Measurements from ENCODE around the gene RIBC1. TPM values are rescaled to one million over a fixed set of nuclear protein-coding genes. Genes with fewer than 3 reads are reported as not detected.
"Not testable (repeated sequence)": the region's sequence is repeated elsewhere in the genome, so short reads cannot be mapped to it uniquely, and the experiment has no call there.

RIBC1 gene
- total RNA-seq: 2.3 TPM in 1 of 2 replicates, not detected in the other

DNA sequence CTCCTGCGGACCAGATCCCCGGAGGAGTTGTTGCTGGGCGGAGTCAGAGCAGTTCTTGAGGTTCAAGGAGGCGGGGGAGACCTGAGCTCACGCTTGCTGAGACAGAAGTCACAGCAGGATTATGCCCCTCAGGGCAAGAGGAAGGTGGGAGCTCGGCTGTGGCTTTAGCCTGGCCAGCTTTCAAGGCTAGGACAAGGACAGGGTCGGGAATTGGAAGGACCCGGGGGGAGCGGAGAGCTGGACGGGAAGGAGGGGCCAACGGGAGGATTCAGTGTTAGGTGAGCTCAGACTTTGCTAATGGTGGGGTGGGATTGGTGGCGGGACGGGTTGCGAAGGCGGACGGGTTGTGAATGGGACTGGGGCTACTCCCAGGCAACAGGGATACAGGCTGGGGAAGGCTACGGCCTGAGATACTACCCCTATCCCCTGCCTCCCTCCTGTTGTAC, at the start of gene RIBC1:
TSS of gene RIBC1 (plus strand) at position 13 of the 446 bp plus-strand sequence. CDS start 3,404 bp downstream, outside the sequence.
- no peak for DNase-seq (ENCODE audit: extremely low read depth, low read depth, low spot score)

DNA sequence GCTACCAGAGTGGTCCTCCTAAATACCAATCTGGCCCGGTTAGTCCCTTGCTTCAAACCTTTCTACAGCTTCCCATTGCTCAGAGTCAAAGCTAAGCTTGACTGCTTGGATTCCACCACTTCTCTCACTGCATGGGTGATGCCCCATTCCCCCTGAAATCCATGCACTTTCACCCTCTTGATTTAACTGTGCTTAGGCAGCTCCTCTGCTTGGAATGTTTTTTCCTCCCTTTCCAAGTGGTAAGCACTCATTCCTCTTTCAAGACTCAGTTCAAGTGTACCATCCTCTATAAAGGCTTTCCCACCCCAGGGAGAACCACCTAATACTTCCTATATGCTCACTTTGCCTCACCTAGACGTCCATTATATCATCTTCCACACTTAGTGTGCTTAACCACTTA, 49.4 kb upstream of the RIBC1 start:
- DNase-seq (ENCODE audit: extremely low read depth, low read depth, low spot score): no peak

DNA sequence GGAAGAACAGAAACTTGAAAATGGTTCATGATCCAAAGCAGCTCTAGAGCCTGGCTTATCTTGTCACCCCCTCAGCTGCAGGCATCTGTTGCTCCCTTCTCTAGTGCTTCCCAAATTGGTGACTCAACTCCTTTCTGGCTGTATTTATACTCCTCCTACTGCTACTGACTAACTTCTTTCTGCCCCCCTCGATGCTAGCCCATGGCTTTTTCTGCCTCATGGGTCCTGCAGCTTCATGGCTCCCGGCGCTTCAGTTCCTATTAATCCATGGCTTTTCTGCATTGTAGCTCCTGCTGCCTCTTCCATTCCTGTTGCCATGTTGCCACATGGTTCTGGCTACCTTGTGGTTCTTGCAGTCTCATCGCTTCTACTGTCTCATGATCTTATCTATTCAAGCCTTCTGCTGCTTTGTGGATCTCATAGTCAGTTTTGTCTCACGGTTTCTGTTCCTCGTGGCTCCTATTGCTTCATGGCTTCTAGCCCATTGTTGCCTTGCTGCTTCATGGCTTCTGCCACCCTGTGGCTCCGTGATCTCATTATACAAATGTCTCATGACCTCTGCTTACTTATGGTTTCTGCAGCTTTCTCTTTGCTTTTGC, 48.4 kb upstream of the RIBC1 start:
- no peak for DNase-seq (ENCODE audit: extremely low read depth, low read depth, low spot score)

DNA sequence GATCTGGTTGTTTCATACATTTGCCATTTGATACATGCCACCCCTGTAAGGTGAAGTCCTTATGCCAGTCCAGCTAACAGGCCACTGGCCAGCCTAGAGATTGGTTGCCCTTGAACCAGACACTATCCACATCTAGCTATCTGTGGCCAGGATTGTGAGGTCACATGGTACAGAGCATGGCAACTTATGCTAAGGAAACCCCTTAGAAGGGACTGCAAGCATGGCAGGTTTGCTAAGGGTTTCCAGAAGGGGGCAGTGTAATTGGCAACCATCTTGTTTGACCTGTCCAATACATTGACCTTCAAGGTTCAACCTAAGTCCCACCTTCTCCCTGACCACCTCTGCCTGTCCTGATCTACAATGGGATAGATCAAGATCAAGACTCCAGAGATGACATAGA, 47.8 kb upstream of the RIBC1 start:
- no peak for DNase-seq (ENCODE audit: extremely low read depth, low read depth, low spot score)

DNA sequence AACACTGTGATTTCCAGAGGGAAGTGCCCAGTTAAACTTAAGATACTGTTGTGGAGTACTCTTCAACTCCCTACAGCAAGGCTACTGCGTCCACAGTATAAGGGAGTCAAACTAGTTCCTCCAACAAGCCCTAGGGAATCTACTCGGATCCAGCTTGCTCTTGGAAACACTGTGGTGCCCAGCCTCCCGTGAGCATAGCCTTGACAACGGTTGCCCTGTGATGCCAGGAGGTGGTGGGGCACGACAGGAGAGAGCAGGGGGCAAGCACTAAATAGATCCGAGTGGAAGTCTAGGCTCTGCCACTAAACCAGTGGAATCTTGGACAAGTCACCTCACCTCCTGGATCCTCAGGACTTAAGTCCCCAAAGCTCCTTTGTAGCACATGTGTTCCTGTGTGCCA, 45.8 kb upstream of the RIBC1 start:
- no peak for DNase-seq (ENCODE audit: extremely low read depth, low read depth, low spot score)

DNA sequence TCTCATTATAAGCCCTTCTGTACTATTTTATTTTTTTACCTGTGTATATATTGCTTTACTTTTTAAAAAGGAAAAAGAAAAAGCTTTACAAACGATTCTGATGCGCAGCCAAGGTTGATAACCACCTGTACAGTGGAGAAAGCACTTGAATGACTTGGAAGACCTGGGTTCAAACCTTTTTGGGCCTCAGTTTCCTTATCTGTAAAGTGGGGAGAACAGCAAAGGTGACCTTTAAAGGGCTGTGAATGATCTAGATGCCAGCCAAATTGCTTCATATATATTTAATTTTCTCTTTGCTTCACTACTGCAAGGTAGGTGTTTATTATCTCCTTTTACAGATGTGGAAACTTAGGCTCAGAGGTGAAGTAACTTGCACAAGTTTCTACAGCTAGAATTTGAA, 45.2 kb upstream of the RIBC1 start:
- no peak for DNase-seq (ENCODE audit: extremely low read depth, low read depth, low spot score)

DNA sequence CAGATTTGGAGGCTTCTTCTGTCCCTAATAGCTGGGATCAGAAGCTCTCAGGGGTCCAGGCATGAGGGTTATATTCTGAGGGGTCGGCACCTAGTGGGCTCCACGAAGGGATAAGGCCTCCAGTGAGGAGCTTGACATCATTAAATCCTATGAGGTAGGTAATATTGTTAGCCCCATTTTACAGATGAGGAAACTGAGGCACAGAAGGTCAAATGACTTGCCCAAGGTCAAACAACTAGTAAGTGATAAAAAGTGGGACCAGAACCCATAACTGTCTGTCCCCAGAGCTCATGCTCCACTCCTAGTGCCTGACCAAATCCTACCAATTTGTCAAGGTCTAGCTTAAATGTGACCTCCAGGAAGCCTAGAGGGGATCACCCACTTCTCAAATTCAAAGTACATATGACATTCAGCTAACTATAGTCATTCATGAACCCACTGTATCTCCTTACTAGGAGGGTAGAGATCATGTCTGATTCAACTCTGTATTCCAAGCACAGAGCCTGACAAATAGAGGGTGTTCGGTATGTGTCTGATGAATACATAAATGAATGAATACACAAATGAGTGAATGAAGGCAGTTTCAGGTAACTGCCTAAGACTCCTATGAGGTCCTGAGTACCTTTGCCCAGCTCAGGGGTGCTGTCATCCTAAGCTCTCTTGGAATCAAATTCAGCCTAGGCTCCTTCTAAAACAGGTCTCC, 43.5 kb upstream of the RIBC1 start:
- no peak for DNase-seq (ENCODE audit: extremely low read depth, low read depth, low spot score)

DNA sequence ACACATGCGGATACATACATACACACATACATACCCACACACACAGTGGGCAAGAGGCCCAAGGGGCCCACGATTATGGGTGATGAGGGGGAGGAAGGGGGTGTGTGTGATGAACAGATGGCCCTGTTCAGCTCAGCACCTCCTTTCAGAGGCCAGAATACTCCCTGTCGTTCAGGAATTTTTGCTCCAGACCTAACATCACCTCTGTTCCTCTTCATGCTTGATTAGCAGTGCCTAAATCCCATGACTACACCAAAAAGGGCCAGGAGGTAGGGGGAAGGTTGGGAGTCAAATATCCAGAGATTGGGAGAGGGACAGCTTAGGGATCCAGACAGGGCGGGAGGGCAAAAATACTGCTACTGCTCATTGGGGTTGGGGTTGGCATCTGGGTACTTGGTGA, 42.9 kb upstream of the RIBC1 start:
- no peak for DNase-seq (ENCODE audit: extremely low read depth, low read depth, low spot score)

DNA sequence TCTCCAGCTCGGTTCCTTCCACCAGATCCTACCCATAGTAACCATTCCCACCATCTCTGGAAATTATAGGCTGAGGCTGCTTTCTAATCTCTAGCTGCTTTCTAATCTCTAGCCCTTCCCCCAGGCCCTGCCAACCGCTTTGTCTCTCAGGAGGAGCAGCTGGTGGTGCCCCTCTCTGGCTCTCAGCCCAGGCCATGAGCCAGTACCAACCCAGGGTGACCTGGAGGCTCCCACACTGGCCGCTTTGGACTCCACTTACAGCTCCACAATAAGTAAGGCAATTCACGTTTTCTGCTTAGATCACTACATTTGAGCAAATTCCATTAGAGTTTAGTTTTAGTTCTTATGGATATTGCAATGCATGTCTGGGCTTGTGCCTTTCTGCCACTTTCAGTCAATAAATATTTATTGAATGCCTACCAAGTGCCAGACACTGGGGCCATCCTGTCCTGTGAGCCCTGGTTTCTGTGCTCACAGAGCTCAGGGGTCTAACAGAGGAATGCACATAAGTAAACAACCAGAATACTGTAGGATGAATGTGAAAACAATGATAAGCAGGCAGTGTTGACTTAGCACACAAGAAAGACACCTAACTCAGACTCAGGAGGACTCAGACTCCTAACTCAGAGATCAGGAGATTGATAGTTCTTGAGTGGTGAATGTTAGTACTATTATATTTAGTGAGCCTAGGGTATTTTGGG, 39.1 kb upstream of the RIBC1 start:
- DNase-seq (ENCODE audit: extremely low read depth, low read depth, low spot score): no peak

DNA sequence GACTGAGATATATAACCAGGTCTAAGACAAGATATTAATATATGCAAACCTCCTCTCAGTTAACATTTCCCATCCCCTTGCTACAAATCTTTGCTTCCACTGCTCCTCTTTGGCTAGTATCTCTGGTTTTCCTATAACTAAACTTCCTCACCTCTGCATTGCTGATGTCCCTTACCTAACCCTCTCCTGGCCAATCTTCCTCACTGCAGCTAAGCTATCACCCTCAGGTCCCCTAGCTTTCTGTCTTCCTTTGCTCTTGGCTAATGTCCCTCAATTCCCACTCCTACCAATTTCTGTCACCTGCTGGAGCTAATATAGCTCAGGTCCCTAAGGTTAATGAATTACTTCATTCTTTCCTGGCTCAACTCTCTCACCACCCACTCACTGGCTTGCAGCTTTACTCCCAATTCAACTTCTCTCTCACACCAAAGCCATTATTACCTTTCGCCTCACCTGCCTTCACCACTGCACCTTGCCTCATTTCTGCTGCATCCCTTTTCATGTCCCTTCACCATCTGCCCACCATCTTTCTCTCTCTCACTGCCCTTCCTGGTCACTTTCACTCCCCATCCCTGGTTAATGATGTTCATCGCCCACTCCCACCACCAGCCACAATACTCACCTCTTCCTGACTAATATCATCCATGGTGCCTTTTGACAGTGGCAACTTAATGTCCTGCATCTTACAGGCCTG, 26.9 kb upstream of the RIBC1 start:
- no peak for DNase-seq (ENCODE audit: extremely low read depth, low read depth, low spot score)

DNA sequence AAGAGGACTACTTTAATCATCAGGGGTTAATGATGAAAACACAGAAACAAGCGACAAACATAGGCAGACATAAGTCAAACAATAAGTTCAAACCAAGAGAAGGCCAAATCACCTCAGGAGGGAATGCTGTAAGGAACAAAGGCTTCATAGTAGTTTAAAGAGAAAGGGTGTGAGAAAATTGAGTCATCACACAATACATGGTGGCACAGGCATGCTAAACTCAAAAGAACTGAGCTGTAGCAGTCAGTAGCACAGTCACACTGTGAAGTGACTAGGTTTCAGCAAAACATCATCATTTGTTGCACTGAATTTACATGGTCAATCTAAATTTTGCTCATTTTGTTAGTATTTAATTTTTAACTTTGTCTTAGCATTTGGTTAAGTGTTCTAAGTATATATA, 24.5 kb upstream of the RIBC1 start:
- DNase-seq (ENCODE audit: extremely low read depth, low read depth, low spot score): no peak

DNA sequence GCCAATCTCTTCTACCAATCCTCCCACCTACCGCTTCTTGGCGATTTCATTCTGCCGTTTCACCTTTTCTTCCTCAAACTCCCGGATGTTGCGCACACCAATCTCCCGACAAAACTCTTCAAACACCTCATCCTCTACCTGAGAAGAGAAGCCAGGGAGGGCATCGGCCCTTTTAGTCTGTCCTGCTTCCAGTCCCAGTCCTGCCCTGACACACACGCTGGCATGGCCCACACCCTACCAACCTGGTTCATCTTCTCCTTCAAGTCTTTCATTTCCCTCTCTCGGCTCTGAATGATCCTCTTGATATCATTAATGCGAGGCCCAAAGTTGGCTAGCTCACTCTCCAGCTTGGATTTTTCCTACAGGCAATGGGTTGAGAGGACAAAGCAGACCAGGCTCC, 19.1 kb upstream of the RIBC1 start:
- no peak for DNase-seq (ENCODE audit: extremely low read depth, low read depth, low spot score)

DNA sequence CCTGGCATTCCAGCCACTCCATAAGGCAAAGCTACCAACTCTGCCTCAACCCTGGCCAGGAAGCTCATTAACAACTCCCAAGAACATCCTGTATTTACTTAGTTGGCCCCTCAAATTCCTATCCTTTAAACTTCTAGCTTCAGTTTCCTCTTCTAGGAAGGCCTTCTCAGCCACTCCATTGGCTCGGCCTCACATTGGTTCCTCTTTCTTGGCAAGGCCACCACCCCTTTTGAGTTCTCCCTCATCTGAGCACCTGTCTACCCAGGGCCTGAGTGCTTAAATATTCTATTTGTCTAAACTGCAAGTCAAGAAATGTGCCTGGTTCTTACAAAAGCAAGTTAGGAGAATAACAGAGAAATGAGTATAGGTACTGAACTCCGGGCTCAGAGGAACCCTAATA, 10.2 kb upstream of the RIBC1 start:
- no peak for DNase-seq (ENCODE audit: extremely low read depth, low read depth, low spot score)

DNA sequence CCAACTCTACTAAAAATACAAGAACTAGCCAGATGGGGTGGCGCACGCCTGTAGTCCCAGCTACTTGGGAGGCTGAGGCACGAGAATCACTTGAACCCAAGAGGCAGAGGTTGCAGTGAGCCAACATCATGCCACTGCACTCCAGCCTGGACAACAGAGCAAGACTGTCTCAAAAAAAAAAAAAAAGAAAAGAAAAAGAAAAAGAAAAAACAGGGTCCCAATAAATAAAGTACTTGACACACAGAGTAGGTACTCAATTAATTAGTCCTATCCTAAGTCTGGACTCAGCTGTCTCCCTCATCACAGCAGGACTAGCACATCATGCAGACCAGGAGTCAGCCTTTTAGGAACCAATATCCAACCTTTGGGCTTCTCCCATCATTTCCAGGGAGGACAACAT, 2.3 kb upstream of the RIBC1 start:
- DNase-seq (ENCODE audit: extremely low read depth, low read depth, low spot score): not testable (repeated sequence)

DNA sequence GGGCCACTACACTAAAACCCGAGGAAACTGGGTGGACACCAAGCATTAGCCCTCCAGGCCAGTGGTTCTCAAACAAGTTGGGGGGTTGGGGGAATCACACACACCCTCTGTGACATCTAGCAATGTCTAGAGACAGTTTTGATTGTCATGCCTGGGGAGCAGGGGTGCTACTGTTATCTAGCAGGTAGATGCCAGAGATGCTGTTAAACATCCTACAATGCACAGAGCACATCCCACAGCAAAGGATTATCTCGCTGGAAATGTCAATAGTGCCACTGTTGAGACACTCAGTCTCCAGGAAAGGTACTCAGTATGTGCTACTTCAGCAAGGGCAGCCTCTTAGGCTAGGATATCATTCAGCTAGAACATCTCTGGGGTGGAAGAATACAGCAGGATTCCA, 1.5 kb upstream of the RIBC1 start:
- no peak for DNase-seq (ENCODE audit: extremely low read depth, low read depth, low spot score)

DNA sequence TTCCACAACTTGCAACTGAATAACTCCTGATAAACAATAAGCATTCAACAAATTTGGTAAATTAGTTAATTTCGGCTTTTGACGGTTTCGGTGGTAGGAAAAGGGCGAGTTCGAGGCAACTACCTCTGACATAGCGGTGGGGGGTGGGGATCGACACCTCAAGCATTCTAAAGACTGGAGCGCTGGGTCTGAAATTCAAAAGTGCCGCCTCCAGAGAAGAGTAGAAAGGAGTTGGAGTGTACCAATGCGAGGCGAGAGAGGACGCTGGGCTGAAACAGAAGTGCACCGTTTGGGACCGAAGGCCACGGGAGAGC, 944 bp upstream of the RIBC1 start:
- no peak for DNase-seq (ENCODE audit: extremely low read depth, low read depth, low spot score)

DNA sequence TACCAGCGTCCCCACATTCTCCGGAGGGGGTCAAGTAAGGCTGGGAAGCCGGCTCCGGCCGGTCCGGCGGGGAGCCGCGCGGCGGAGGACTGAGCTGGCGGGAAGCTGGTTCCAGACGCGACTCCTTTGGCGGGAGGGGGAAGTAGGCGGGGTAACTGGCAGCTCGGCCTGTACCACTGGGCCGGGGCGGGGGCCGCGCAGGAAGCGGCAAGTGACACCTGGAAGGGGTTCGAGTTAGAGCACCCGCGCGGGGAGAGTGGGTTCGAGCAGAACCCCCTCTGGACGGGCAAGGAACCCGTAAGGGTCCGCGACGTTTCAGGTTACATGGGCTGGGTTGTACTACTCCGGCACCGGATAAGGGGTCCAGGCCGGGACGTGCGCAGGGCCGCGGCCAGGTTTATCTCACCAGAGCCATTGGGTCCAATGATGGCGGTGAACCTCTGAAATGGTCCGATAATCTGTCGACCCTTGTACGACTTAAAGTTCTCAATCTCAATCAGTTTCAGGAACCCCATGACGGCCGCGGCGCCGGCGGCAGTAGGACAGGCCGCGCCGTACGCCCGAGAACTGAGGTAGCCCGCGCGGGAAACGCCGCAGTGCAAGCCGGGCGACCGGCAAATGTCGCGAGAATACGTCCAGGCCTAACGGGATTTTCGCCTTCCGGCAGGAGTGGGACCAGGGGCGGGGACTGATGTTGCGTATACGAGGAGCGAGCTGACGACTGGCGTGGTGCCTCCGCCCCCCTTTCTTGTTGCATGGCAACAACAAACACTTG, 400 bp upstream of the RIBC1 start, which contains the start of gene SMC1A:
TSS of gene SMC1A (minus strand) at position 569 of the 775 bp plus-strand sequence. CDS start at position 515, 54 bp downstream.
- peak; percentile 90 for DNase-seq (ENCODE audit: extremely low read depth, low read depth, low spot score)

DNA sequence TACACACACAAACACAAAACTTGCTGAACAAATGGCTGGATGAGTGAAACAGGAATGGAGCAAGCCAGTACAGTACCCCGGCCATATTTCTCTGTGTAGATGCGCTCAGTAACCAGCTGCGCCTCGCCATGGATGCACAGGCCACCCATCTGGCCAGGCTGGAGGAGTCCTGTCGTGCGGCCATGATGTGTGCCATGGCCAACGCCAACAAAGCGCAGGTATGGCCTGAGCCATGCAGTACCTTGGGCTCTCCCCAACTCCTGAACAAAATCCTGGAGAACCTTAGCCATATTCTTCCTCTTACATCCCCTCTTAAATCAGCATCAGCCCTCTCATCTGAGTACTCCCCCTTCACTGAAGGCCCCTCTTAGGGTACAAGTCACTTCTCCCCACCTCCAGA, 7.1 kb downstream of the RIBC1 start:
- DNase-seq (ENCODE audit: extremely low read depth, low read depth, low spot score): no peak

DNA sequence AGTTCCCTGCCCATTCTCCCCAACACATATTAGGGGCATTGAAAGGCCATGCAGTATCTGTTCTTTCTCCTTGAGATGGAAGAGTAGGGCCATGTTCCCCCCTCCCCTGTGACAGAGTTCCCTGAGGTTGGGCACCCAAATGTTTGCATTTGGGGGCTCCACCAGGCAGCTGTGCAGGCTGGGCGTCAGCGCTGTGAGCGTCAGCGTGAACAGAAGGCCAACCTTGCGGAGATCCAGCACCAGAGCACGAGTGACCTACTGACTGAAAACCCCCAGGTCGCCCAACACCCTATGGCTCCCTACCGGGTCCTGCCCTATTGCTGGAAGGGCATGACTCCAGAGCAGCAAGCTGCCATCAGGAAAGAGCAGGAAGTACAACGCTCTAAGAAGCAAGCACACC, 7.6 kb downstream of the RIBC1 start:
- no peak for DNase-seq (ENCODE audit: extremely low read depth, low read depth, low spot score)

Measured in glomerular endothelial cell (primary cell).